ENCODE measurements around the gene INPP5F.

DNA sequence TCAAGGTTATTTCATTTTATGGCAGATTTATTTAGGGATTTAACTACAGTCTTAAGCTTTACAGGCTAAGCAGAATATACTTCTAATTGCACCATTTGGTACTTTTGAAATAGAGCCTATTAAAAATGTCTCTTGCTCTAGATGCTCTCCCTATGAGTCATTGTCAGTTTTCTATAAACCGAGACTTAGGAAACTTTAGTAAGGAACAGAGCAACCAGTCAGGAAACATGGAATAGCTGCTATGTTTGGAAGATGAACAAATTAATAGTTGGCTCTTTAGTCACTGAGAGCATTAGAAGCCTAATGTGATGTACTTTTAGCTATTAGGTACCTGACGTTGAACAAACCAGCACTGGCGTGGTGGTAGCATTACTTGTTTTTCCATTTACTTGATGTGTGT, 35.3 kb downstream of the INPP5F start:
- TF ChIP-seq, protein P1, sequence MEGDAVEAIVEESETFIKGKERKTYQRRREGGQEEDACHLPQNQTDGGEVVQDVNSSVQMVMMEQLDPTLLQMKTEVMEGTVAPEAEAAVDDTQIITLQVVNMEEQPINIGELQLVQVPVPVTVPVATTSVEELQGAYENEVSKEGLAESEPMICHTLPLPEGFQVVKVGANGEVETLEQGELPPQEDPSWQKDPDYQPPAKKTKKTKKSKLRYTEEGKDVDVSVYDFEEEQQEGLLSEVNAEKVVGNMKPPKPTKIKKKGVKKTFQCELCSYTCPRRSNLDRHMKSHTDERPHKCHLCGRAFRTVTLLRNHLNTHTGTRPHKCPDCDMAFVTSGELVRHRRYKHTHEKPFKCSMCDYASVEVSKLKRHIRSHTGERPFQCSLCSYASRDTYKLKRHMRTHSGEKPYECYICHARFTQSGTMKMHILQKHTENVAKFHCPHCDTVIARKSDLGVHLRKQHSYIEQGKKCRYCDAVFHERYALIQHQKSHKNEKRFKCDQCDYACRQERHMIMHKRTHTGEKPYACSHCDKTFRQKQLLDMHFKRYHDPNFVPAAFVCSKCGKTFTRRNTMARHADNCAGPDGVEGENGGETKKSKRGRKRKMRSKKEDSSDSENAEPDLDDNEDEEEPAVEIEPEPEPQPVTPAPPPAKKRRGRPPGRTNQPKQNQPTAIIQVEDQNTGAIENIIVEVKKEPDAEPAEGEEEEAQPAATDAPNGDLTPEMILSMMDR (IDR thresholded peaks at IDR 0.05; ENCODE audit: insufficient read depth, low read length, poor library complexity, severe bottlenecking) = no peak
- no peak for TF ChIP-seq EZH2phosphoT487 (conservative IDR thresholded peaks at IDR 0.05; ENCODE audit: low read length)

Data from SU-DHL-6 (cell line).